Stimulated activated naive CD8-positive, alpha-beta T cell treated with anti-CD3 and anti-CD28 coated beads, Interleukin-15, Interleukin-2, amounts not matched to agents 100 ng/mL and 50 ng/mL, for 24 hours (primary cell): ENCODE measurements around the gene KLHL18.
"Not testable (repeated sequence)": the region's sequence is repeated elsewhere in the genome, so short reads cannot be mapped to it uniquely, and the experiment has no call there.

Experiments used
- H3K27ac Mint-ChIP-seq: one replicate; pipeline ENCODE4 v1.8.0; 2021; ENCODE audit warnings: mild to moderate bottlenecking, mixed read lengths
- H3K27me3 Mint-ChIP-seq: one replicate; pipeline ENCODE4 v1.8.0; 2021; ENCODE audit warnings: mixed read lengths
- H3K36me3 Mint-ChIP-seq: one replicate; pipeline ENCODE4 v1.8.0; 2021; ENCODE audit warnings: low read depth, mixed read lengths
- H3K4me1 Mint-ChIP-seq: one replicate; pipeline ENCODE4 v1.8.0; 2021; ENCODE audit warnings: low read depth, mixed read lengths
- H3K4me3 Mint-ChIP-seq: one replicate; pipeline ENCODE4 v1.8.0; 2021; ENCODE audit warnings: mild to moderate bottlenecking, mixed read lengths
- H3K9me3 Mint-ChIP-seq: one replicate; pipeline ENCODE4 v1.8.0; 2021; ENCODE audit warnings: mixed read lengths

KLHL18 gene

GRCh38 chr3:47316151-47316550, 33.4 kb downstream of the KLHL18 start:
- not testable (repeated sequence) for H3K27me3 Mint-ChIP-seq, H3K9me3 Mint-ChIP-seq, H3K27ac Mint-ChIP-seq, H3K4me1 Mint-ChIP-seq, H3K4me3 Mint-ChIP-seq
- H3K36me3 Mint-ChIP-seq: peaks cover 20% of the 10 kb centered on the region

- Mint-ChIP-seq H3K4me3 (no peak overlapping the region), H3K27ac (peak overlapping the region; percentile 3), H3K36me3 (peaks cover 42% of the 10 kb centered on the region)
Observed at GRCh38 chr3:47318916-47319315, 36.2 kb downstream of the KLHL18 start.

GRCh38 chr3:47319956-47320355, 37.2 kb downstream of the KLHL18 start:
- Mint-ChIP-seq H3K4me3 (no peak overlapping the region), H3K27ac (no peak overlapping the region), H3K27me3 (no peaks in the 10 kb centered on the region), H3K36me3 (peaks cover 41% of the 10 kb centered on the region), H3K9me3 (no peaks in the 10 kb centered on the region), H3K4me1 (no peaks in the 10 kb centered on the region)

More at GRCh38 chr3:47318916-47319315, 36.2 kb downstream of the KLHL18 start:
- Mint-ChIP-seq H3K9me3 (no peaks in the 10 kb centered on the region), H3K4me1 (peaks cover 6% of the 10 kb centered on the region), H3K27me3 (no peaks in the 10 kb centered on the region)

- peaks cover 72% of the 10 kb centered on the region for H3K36me3 Mint-ChIP-seq
Observed at GRCh38 chr3:47323431-47324277, 40.9 kb downstream of the KLHL18 start.

GRCh38 chr3:47324278-47324865, 41.6 kb downstream of the KLHL18 start:
- peaks cover 73% of the 10 kb centered on the region for H3K36me3 Mint-ChIP-seq

More at GRCh38 chr3:47323431-47324277, 40.9 kb downstream of the KLHL18 start:
- Mint-ChIP-seq H3K4me1 (no peaks in the 10 kb centered on the region), H3K4me3 (no peak overlapping the region), H3K27ac (peak overlapping the region; percentile 38), H3K27me3 (no peaks in the 10 kb centered on the region), H3K9me3 (no peaks in the 10 kb centered on the region)

GRCh38 chr3:47333907-47334306, 51.2 kb downstream of the KLHL18 start:
- H3K4me3 Mint-ChIP-seq: no peak overlapping the region
- H3K27me3 Mint-ChIP-seq: no peaks in the 10 kb centered on the region
- peaks cover 79% of the 10 kb centered on the region for H3K36me3 Mint-ChIP-seq
- no peaks in the 10 kb centered on the region for H3K4me1 Mint-ChIP-seq
- no peak overlapping the region for H3K27ac Mint-ChIP-seq
- no peaks in the 10 kb centered on the region for H3K9me3 Mint-ChIP-seq

More at GRCh38 chr3:47324278-47324865, 41.6 kb downstream of the KLHL18 start:
- Mint-ChIP-seq H3K9me3 (no peaks in the 10 kb centered on the region), H3K27ac (no peak overlapping the region), H3K4me3 (no peak overlapping the region), H3K27me3 (no peaks in the 10 kb centered on the region), H3K4me1 (no peaks in the 10 kb centered on the region)

- no peak overlapping the region for H3K27ac Mint-ChIP-seq
- H3K4me3 Mint-ChIP-seq: no peak overlapping the region
- H3K4me1 Mint-ChIP-seq: no peaks in the 10 kb centered on the region
- no peaks in the 10 kb centered on the region for H3K27me3 Mint-ChIP-seq
- H3K9me3 Mint-ChIP-seq: no peaks in the 10 kb centered on the region
- peaks cover 73% of the 10 kb centered on the region for H3K36me3 Mint-ChIP-seq
Observed at GRCh38 chr3:47337656-47338055, 54.9 kb downstream of the KLHL18 start.

- peaks cover 67% of the 10 kb centered on the region for H3K36me3 Mint-ChIP-seq
- no peak overlapping the region for H3K27ac Mint-ChIP-seq
- no peak overlapping the region for H3K4me3 Mint-ChIP-seq
- H3K27me3 Mint-ChIP-seq: no peaks in the 10 kb centered on the region
- peaks cover 1% of the 10 kb centered on the region for H3K4me1 Mint-ChIP-seq
- H3K9me3 Mint-ChIP-seq: no peaks in the 10 kb centered on the region
Observed at GRCh38 chr3:47339951-47340350, 57.2 kb downstream of the KLHL18 start.

GRCh38 chr3:47340866-47341265, 58.1 kb downstream of the KLHL18 start:
- Mint-ChIP-seq H3K4me3 (no peak overlapping the region), H3K27ac (no peak overlapping the region), H3K27me3 (no peaks in the 10 kb centered on the region), H3K9me3 (no peaks in the 10 kb centered on the region), H3K4me1 (peaks cover 3% of the 10 kb centered on the region), H3K36me3 (peaks cover 70% of the 10 kb centered on the region)

GRCh38 chr3:47342151-47342550, 59.4 kb downstream of the KLHL18 start:
- Mint-ChIP-seq H3K4me1 (peaks cover 3% of the 10 kb centered on the region), H3K4me3 (no peak overlapping the region), H3K36me3 (peaks cover 62% of the 10 kb centered on the region), H3K27me3 (no peaks in the 10 kb centered on the region), H3K9me3 (no peaks in the 10 kb centered on the region), H3K27ac (no peak overlapping the region)

- Mint-ChIP-seq H3K4me1 (peaks cover 3% of the 10 kb centered on the region), H3K36me3 (peaks cover 58% of the 10 kb centered on the region), H3K9me3 (no peaks in the 10 kb centered on the region), H3K27me3 (no peaks in the 10 kb centered on the region), H3K4me3 (no peak overlapping the region), H3K27ac (no peak overlapping the region)
Observed at GRCh38 chr3:47342812-47343211, 60.1 kb downstream of the KLHL18 start.

- Mint-ChIP-seq H3K9me3 (no peaks in the 10 kb centered on the region), H3K27me3 (no peaks in the 10 kb centered on the region), H3K4me1 (peaks cover 3% of the 10 kb centered on the region), H3K27ac (no peak overlapping the region), H3K36me3 (peaks cover 52% of the 10 kb centered on the region), H3K4me3 (no peak overlapping the region)
Observed at GRCh38 chr3:47343471-47343971, 60.8 kb downstream of the KLHL18 start.

GRCh38 chr3:47344971-47345370, 62.2 kb downstream of the KLHL18 start:
- H3K27ac Mint-ChIP-seq: no peak overlapping the region
- no peaks in the 10 kb centered on the region for H3K27me3 Mint-ChIP-seq
- peaks cover 40% of the 10 kb centered on the region for H3K36me3 Mint-ChIP-seq
- H3K9me3 Mint-ChIP-seq: no peaks in the 10 kb centered on the region
- no peak overlapping the region for H3K4me3 Mint-ChIP-seq
- H3K4me1 Mint-ChIP-seq: peaks cover 3% of the 10 kb centered on the region

GRCh38 chr3:47347217-47347801, 64.6 kb downstream of the KLHL18 start:
- Mint-ChIP-seq H3K4me1 (peaks cover 3% of the 10 kb centered on the region), H3K36me3 (peaks cover 34% of the 10 kb centered on the region), H3K27ac (no peak overlapping the region), H3K27me3 (no peaks in the 10 kb centered on the region), H3K9me3 (no peaks in the 10 kb centered on the region), H3K4me3 (no peak overlapping the region)
